HG03354 (cell line): Measurements from ENCODE around the gene RFTN1.

Experiments used
- ATAC-seq: cut with Tn5 transposase; IDR thresholded peaks from one replicate; pipeline ENCODE4 v1.9.1; 2021; ENCODE audit warnings: mild to moderate bottlenecking; ENCODE audit not compliant: unreplicated experiment, poor library complexity, severe bottlenecking

RFTN1 gene

DNA sequence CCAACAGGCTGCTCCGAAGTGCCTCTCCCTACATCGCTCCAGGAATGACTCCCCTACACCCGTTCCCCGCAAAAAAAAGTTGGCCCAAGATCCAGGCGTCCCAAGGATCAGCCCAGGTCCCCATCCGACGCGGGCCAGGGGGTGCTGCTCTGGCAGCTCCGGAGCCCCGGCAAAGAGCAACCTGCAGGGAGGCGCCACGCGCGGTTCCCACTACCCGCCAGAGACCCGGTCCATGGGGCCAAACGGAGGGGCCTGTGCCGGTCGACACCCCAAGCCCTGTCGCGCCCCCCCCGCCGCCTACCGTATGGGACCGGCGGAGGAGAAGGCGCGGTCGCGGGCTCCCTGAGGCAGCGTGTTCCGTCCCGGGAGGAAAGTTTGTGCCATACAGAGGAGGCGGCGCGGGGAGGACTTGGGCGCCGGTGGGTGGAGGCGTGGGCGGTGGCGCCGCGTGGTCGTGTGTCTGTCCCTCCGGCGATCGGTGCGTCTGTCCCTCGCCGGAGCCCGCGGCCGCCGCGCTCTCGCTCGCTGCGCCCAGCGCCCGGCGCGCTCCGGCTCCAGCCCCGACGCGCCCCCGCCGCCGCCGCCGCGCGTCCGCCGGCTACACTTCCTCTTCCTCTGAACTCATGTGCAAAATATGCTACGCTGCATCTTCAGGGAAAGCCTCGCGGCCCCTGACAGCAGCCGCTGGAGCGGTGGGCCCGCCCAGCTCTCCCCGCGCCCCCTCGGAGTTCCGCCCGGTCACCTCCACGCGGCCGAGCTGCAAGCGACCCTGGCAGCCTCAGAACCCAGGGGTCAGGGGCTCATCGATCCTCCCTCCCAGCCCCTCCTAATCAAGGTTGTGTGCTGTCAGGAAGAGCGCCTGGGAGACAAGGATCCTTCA lies at the start of gene RFTN1:
Gene RFTN1 (minus strand): TSS at position 559 of the 880 bp plus-strand sequence. CDS start 19,830 bp downstream, outside the sequence.
- no peak for ATAC-seq

- ATAC-seq: no peak
These were observed 46.3 kb upstream of the RFTN1 start for GRCh38 chr3:16559653-16560365.

- ATAC-seq: no peak
These were observed 40.6 kb upstream of the RFTN1 start for GRCh38 chr3:16554126-16554525.

DNA sequence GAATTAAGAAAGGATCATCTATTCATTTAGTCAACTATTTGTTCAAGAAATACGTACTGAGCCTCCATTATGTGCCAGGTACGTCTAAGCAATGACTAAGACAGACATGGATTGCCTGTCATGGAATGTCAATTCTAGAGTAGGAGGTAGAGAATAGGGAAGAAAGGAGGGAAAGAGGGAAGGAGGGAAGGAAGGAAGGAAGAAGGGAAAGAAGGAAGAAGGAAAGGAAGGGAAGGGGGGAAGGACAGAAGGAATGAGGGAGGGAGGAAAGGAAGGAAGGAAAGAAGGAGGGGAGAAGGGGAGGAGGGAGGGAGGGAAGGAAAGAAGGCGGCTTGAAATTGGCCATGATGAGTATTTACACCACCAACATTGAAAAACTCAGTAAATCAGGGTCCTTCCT lies 39.3 kb upstream of the RFTN1 start:
- no peak for ATAC-seq

DNA sequence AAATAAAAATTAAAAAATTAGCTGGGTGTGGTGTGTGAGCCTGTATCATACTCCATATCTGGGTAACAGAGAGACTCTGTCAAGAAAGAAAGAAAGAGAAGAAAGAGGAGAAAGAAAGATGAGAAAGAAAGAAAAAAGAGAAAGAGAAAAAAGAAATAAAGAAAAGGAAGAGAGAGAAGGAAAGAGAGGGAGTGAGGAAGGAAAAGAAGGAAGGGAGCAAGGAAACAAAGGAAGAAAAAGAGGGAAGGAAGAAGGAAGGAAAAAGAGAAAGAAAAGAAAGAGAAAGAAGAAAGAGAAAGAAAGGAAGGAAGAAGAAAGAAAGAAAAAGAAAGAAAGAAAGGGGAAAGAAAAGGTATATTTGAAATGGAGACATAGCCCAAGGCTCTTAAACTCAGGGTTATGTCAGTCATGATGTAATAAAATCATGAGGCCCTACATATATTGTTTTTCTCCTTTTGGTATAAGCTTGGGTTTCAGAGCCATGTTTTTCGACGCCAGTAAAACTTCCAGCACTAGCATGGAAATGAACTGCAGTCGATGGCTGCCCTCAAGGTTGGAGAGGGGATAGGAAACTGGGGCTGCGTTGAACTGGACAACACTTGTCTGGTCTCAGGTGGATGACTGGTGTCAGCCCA lies 38.0 kb upstream of the RFTN1 start:
- no peak for ATAC-seq

DNA sequence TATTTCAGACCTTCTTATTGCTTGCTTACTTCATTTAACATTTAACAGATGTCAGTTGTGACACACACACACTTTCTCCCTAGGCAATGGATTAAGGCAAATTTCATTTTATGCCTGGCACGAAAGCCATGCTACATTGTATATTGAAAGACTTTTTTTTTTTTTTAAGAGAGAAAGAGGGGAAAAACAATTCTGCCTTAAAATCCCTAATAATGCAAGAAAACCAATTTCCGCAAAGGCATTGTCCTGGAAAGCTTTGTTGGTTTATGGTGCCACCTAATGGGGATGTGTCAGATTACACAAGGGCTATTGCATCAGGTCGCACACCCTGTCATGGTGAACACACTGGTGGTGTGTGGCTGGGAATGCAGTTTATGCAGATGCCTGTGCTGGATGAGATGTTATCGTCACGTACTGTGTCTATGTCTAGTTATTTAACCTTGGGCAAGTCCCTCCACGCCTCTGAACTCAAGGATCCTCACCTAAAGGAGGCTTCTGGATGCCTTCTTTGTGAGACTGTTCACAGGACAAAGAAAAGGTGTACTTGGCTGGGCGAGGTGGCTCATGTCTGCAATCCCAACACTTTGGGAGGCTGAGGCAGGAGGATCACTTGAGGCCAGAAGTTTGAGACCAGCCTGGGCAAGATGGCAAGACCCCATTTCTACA lies 37.3 kb upstream of the RFTN1 start:
- peak; percentile 97 for ATAC-seq

GRCh38 chr3:16550305-16550675 lies 36.8 kb upstream of the RFTN1 start:
- peak; percentile 34 for ATAC-seq

DNA sequence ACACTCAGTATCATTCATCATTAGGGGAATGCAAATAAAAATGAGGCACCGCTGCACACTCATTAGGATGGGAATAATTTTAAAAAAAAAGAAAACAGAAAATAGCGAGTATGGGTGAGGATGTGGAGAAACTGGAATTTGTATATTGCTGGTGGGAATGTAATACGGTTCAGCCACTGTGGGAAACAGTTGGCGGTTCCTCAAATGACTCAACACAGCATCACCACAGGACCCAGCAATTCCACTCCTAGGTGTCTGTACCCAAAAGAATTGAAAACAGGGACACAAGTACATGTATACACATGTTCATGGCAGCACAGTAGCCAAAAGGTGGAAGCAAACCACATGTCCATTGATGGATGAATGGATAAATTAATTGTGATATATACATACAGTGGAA lies 35.2 kb upstream of the RFTN1 start:
- no peak for ATAC-seq

DNA sequence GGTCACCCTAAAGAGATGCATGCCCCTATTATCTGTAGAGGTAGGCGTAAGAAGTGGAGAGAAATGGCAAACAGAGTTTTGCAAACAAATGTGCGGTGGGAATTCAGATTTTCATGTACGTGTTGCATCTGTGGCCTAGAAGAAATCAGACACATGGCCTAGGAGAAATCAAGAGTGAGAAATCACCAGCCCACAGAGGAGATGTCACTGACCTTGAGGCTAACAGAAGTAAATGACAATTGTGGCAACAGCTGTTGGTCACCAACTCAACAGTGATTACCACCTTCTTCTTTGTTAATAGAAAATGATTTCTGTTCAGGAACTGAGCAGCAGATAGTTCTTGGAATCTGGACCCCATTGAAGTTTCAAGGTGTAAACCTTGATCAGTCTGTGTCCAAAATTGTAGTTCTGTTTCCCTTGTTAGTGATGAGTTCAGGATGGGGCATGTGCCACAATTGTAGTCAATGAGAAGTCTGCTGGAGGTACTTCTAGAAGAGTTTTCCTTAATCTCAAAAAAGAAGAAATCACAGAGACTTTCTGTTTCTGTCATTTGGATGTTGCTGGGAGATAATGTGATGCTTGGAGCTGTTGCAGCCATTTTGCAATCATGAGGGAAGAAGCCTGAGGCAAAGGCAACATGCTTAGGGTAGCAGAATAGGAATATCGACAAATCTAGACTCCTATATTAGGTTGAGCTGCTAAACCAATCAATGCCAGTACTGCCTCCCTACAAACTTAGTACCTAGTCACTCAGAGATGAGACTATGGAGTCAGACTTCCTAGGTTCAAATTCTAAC lies 34.3 kb upstream of the RFTN1 start:
- ATAC-seq: no peak

DNA sequence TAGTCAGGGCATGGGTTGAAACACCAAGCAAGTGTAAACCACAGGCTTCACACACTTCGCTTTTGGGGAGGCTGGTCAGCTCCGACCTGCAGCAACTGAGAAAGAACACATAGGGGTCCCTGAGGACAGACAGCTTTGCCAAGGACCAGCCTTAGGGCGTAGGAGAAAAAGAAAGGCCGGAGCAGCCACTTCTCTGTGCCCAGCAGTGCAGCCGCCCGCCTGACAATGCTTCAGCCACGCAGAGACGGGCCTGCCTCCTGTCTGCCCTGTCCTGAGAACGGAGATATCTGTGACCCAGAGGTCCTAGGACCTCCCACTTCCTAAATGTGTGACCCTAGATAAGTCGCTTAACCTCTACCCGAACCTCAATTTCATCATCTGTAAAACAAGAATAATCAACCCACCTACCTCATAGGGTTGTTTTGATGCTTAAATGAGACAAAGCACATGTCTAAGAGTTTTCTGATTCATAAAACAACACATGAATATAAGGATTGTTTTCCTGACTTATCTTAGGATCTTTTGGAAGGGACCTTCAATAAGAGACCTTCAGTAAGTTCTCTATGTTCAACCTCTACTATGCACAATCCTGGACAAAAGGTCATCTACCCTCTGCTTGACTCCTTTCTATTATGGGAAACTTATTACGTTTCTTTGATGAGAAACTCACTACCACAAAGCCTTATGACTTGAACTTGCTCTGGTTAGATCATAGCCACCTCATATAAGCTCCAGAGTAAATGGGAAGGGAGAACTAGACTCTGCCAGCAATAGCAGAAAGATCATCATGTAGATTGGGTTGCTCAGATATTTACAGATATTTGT lies 32.9 kb upstream of the RFTN1 start:
- ATAC-seq: no peak

DNA sequence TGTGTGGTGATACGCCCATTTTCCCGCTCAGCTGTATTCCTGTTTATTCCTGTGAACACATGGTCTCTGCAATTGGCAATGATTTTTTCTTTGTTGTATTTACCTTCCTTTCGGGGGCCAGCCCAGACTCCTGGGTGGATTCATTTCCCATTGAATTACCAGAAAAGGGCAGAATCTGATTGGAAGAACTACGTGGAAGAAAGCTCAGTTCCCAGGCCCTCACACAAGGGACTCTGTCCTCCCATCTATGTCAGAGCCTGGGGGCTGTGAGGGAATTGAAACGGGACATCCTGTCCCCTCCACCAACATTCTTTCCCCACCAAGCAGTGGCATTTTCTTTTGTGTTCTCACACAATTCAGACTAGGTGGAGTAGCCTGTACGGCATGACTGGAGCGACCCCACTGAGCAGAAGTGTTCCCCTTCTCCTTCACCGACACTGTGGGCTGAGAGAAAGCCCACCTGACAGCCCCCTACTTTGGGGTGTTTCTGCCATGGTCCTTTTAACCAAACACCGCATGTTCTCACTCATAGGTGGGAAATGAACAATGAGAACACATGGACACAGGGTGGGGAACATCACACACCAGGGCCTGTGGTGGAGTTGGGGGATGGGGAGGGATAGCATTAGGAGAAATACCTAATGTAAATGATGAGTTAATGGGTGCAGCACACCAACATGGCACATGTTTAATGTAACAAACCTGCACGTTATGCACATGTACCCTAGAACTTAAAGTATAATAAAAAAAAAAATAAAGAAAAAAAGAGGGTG lies 32.1 kb upstream of the RFTN1 start:
- no peak for ATAC-seq

GRCh38 chr3:16543242-16543864 lies 29.9 kb upstream of the RFTN1 start:
- ATAC-seq: no peak

GRCh38 chr3:16538507-16538906 lies 25.0 kb upstream of the RFTN1 start:
- ATAC-seq: no peak

DNA sequence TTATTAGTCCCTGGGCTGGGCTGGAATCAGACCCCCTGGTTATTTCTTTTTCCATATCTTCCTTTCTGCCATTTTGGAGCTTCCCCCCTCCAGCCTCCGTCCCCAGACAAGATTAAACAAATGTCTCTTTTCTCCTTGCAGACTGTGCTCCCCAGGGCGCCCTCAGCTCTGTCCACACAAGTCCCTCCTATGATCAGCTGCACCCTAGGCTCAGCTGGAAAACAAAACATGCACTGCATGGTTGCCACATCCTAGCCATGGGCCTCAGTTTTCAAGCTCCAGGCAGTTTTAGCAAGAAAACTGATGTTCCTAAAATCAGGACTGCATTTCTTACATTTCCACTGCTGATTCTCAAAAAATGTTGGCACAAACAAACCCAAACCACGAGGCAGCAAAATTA lies 23.5 kb upstream of the RFTN1 start:
- no peak for ATAC-seq

DNA sequence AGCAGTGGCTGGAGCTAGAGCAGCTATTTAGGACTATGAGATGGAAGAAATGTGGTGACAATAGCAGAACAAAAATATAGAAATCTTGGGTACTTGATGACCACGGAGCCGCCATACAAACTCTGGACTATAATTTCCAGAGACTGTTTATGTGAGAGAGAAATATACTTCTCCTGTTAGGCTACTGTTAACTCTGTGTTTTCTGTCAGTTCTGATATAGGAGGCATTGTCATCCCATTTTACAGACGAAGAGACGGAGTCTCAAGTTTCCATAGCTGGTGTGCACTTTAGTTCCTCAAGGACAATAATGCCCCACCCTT lies 22.8 kb upstream of the RFTN1 start:
- ATAC-seq: no peak

DNA sequence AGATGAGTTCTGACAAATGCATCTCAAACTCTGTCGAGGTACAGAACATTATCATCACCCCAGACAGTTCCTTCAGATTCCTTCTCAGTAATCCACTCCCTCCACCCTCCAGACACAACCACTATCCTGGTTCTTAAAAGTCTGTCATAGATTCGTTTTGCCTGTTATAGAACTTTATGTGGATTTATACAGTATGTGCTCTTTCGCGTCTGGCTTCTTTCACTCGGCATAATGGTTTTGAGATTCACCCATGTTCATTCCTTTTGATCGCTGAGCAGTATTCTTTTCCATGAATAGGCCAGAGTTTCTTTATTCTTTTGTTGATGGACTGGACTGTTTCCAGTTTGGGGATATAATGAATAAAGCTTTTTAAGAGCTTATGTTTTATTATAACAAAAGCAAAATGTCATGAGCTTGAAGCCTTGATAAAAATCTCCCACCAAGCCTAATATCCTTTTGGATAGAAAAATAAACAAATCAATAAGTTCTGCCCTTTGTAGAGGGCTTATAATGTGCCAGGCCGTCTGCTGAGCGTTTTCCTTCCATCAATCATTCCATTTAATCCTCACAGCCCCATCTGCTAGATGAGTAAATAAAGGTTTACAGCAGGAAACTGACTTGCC lies 21.3 kb upstream of the RFTN1 start:
- no peak for ATAC-seq

DNA sequence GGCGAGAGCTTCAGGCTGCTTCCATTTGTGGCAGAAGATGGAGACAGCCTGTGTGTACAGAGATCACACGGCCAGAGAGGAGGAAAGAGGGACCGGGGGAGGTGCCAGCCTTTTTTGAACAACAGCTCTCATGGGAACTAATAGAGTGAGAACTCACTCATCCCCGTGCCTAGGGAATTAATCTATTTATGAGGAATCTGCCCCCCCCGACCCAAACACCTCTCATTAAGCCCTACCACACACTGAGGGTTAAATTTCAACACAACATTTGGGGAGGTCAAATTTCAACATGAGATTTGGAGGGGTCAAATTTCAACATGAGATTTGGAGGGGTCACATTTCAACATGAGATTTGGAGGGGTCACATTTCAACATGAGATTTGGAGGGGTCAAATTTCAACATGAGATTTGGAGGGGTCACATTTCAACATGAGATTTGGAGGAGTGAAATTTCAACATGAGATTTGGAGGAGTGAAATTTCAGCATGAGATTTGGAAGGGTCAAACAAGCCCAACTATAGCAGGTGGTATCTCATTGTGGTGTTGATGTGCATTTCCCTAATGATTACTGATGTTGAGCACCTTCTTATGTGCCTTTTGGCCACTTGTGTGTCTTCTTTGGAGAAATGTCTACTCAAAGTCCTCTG lies 20.6 kb upstream of the RFTN1 start:
- ATAC-seq: no peak
